Activated CD4-positive, alpha-beta T cell treated with anti-CD3 and anti-CD28 coated beads, Interleukin-2, amount 50 U/mL, for 24 hours (primary cell): ENCODE measurements around the gene ZNF354B.
"Not testable (repeated sequence)": the region's sequence is repeated elsewhere in the genome, so short reads cannot be mapped to it uniquely, and the experiment has no call there.

Experiments
- DNase-seq, 2 donors: peaks; one replicate each; pipeline ENCODE4 v3.0.0-alpha.2; 2020; ENCODE audit warnings: low read depth in 1 of 2, low spot score in 1 of 2

Gene ZNF354B

GRCh38 chr5:178859625-178860521 is at the start of gene ZNF354B:
Gene ZNF354B (plus strand): TSS chr5:178859953. CDS start chr5:178861048, 1,095 bp downstream.
- DNase-seq, result peak; percentile 55 to 79

GRCh38 chr5:178817506-178817905 is 42.2 kb upstream of the ZNF354B start:
- DNase-seq, result no peak

- no peak for DNase-seq
Observed at GRCh38 chr5:178818094-178818493, 41.7 kb upstream of the ZNF354B start.

GRCh38 chr5:178820001-178820400 is 39.8 kb upstream of the ZNF354B start:
- no peak for DNase-seq

- DNase-seq, result no peak
Observed at GRCh38 chr5:178825444-178825843, 34.3 kb upstream of the ZNF354B start.

- no peak for DNase-seq
Observed at GRCh38 chr5:178826216-178826615, 33.5 kb upstream of the ZNF354B start.

- DNase-seq, result no peak
Observed at GRCh38 chr5:178827636-178828035, 32.1 kb upstream of the ZNF354B start.

- DNase-seq, result no peak
Observed at GRCh38 chr5:178831049-178831448, 28.7 kb upstream of the ZNF354B start.

- no peak for DNase-seq
Observed at GRCh38 chr5:178832618-178833201, 27.0 kb upstream of the ZNF354B start.

GRCh38 chr5:178836628-178837027 is 23.1 kb upstream of the ZNF354B start:
- no peak for DNase-seq

- DNase-seq, result not testable (repeated sequence)
Observed at GRCh38 chr5:178838695-178839318, 20.9 kb upstream of the ZNF354B start.

- DNase-seq, result peak in 1 of 2 donors; percentile 6
Observed at GRCh38 chr5:178839319-178839704, 20.4 kb upstream of the ZNF354B start.

- not testable (repeated sequence) for DNase-seq
Observed at GRCh38 chr5:178840399-178840798, 19.4 kb upstream of the ZNF354B start.

GRCh38 chr5:178849316-178849715 is 10.4 kb upstream of the ZNF354B start:
- DNase-seq, result no peak

- DNase-seq, result no peak
Observed at GRCh38 chr5:178851951-178852350, 7.8 kb upstream of the ZNF354B start.

GRCh38 chr5:178854284-178854683 is 5.5 kb upstream of the ZNF354B start:
- DNase-seq, result no peak

- DNase-seq, result not testable (repeated sequence)
Observed at GRCh38 chr5:178860615-178861014, 862 bp downstream of the ZNF354B start.

GRCh38 chr5:178861627-178862026 is 1.9 kb downstream of the ZNF354B start:
- DNase-seq, result no peak

GRCh38 chr5:178866946-178867345 is 7.2 kb downstream of the ZNF354B start:
- DNase-seq, result no peak

GRCh38 chr5:178869577-178869976 is 9.8 kb downstream of the ZNF354B start:
- DNase-seq, result no peak

- no peak for DNase-seq
Observed at GRCh38 chr5:178870411-178870810, 10.7 kb downstream of the ZNF354B start.

- no peak for DNase-seq
Observed at GRCh38 chr5:178872302-178872701, 12.5 kb downstream of the ZNF354B start.
